ENCODE data around the gene KIF16B.
"Not testable (repeated sequence)": the region's sequence is repeated elsewhere in the genome, so short reads cannot be mapped to it uniquely, and the experiment has no call there.

The KIF16B gene, protein sequence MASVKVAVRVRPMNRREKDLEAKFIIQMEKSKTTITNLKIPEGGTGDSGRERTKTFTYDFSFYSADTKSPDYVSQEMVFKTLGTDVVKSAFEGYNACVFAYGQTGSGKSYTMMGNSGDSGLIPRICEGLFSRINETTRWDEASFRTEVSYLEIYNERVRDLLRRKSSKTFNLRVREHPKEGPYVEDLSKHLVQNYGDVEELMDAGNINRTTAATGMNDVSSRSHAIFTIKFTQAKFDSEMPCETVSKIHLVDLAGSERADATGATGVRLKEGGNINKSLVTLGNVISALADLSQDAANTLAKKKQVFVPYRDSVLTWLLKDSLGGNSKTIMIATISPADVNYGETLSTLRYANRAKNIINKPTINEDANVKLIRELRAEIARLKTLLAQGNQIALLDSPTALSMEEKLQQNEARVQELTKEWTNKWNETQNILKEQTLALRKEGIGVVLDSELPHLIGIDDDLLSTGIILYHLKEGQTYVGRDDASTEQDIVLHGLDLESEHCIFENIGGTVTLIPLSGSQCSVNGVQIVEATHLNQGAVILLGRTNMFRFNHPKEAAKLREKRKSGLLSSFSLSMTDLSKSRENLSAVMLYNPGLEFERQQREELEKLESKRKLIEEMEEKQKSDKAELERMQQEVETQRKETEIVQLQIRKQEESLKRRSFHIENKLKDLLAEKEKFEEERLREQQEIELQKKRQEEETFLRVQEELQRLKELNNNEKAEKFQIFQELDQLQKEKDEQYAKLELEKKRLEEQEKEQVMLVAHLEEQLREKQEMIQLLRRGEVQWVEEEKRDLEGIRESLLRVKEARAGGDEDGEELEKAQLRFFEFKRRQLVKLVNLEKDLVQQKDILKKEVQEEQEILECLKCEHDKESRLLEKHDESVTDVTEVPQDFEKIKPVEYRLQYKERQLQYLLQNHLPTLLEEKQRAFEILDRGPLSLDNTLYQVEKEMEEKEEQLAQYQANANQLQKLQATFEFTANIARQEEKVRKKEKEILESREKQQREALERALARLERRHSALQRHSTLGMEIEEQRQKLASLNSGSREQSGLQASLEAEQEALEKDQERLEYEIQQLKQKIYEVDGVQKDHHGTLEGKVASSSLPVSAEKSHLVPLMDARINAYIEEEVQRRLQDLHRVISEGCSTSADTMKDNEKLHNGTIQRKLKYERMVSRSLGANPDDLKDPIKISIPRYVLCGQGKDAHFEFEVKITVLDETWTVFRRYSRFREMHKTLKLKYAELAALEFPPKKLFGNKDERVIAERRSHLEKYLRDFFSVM (N-terminal part only)

DNA sequence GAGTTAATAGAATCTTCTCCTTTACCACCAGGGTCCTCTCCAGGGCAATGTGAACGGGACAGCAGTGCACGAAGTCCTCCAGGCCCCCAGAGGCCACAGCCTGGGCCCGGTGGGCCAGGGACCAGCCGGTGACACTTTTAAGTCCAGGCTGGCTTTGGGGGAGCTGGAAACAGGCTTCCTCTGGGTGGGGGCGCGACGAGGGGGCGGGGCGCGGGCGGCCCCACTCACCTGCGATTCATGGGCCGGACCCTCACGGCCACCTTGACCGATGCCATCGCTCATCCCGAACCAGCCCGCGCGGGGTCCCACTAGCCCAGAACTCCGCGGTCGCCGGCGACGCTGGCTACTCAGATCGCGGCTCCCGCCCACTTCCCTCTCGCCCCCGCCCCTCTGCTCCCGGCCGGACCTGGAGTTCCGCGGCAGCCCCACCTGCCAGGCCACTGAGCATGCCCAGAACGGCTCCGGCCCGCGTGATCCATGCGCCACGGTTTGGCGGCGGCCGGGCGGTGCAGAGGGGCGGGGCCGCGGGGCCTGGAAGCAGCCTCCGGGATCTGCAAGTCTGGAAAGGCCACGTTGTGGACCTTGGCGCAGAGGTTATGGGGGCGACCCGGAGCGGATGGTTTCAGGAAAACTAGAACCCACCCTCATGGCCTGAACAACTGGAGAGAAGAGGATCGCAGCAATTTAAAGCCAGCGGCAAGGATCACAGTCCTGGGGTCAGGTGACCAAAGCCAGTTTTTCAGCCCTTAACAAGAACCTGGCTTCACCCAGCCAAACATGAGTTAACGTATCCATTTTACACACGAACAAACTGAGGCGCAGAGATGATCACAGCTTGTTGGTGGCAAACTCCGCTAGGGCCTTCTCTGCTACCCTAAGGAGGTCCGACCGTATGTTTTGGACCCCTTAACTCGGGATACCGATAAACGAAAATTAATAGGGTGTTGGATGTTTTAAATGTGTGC is at the start of gene KIF16B:
KIF16B (minus strand) TSS at position 448 of the 965 bp plus-strand sequence; CDS start at position 275, 173 bp downstream.
- DNase-seq (ENCODE audit: low read depth), result peak; percentile 65

GRCh38 chr20:16622501-16622900 is 49.3 kb upstream of the KIF16B start:
- no peak for DNase-seq (ENCODE audit: low read depth)

GRCh38 chr20:16621435-16622141 is 48.3 kb upstream of the KIF16B start:
- no peak for DNase-seq (ENCODE audit: low read depth)

DNA sequence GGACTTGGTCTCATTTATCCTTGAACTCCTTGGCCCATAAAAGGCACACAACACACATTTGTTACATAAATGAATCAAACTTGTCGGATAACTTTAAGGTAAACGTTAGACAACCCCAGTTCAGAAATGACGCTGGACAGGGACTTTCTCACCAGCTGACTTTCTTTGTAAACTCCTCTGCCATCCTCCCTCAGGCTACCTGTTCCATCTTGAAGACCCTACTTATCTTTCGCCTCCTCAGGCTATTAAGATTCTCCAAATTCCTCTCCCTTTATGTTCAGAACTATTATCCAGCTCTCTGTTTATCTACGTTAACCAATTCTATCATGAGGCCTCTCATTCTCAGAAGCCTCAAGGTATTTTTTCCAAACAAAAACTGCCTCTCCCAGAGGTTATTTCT is 47.7 kb upstream of the KIF16B start:
- DNase-seq (ENCODE audit: low read depth), result no peak

- DNase-seq (ENCODE audit: low read depth), result no peak
Measured at GRCh38 chr20:16619953-16620352, 46.7 kb upstream of the KIF16B start.

- DNase-seq (ENCODE audit: low read depth), result no peak
Measured at GRCh38 chr20:16617056-16617455, 43.8 kb upstream of the KIF16B start.

- no peak for DNase-seq (ENCODE audit: low read depth)
Measured at GRCh38 chr20:16616317-16616716, 43.1 kb upstream of the KIF16B start.

GRCh38 chr20:16615199-16615598 is 42.0 kb upstream of the KIF16B start:
- peak; percentile 78 for DNase-seq (ENCODE audit: low read depth)

DNA sequence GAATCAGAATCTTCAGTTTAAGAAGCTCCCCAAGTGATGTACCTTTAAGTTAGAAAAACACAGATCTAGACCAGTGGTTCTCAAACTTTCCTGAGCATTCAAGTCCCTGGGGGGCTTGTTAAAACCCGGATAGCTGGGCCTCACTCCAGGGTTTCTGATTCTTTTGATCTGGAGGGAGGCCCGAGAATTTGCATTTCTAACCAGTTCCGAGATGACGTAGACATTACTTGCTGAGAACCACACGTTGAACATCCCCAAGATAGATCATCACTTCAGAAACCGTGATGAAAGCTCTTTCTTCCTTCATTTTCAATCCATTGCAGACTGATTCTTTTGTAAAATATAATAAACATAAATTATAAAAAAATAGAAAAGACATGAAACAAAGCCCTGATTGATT is 40.7 kb upstream of the KIF16B start:
- no peak for DNase-seq (ENCODE audit: low read depth)

GRCh38 chr20:16612706-16613105 is 39.5 kb upstream of the KIF16B start:
- no peak for DNase-seq (ENCODE audit: low read depth)

DNA sequence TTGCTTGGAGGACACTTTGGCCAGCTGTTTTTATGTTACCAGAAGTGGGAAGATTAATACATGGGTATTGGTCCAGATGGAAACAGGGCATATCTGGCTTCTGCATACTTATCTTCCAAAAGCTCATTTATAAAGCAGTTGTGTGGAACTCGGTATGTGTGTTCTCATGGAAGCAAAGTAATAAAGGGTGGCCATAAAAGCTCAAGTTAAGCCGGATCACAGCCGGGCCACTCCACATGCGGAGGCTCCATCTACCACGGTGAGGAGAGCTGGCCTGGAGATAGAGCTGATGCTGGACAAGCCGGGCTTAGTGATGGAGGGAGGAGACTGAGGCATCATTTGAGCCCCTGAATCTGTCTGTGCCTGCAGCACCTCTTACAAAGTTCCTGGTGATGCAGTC is 38.6 kb upstream of the KIF16B start:
- no peak for DNase-seq (ENCODE audit: low read depth)

- no peak for DNase-seq (ENCODE audit: low read depth)
Measured at GRCh38 chr20:16609066-16609465, 35.8 kb upstream of the KIF16B start.

GRCh38 chr20:16608277-16608650 is 35.0 kb upstream of the KIF16B start:
- DNase-seq (ENCODE audit: low read depth), result no peak

DNA sequence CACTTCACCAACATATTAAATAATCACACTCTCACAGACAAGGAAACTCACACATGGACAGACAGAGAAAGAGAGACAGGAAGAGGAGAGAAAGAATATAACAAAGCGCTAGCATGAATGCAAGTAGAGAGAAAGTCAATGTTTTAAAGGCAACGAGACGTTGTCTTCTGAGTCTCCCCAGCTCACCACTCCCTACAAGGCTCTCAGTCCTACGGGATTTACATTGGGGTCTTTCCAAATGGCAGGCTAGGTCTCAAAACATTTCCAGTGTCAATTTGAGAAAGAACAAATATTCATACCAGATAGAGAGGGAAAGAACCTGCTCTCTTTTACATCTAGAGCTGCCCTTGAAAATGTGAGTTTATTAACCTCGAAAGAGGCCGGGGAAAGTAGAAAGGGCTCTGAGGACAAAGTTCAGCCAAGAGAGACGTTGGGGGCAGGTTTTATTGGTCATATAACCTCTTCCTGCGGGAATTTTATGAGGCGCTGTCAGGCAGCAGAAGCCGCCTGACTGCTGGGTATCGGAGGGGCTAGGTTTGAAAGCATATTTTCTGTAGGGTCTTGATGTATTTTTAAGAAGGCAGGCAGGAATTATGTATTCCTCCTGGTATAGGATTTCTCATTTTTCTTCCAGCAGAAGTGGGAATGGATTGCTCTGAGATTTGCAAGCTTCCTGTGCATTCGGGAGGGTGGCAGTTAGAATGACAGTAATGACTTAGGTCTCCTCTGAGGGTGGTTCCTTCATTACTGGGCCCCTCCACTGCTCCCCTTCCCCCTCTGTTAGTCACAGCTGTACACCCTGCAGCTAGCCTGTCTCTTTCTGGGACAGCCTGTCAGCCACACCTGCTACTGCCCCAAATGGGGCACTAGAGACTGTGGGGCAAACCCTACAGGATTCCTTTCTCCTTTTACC is 34.4 kb upstream of the KIF16B start:
- DNase-seq (ENCODE audit: low read depth), result no peak

DNA sequence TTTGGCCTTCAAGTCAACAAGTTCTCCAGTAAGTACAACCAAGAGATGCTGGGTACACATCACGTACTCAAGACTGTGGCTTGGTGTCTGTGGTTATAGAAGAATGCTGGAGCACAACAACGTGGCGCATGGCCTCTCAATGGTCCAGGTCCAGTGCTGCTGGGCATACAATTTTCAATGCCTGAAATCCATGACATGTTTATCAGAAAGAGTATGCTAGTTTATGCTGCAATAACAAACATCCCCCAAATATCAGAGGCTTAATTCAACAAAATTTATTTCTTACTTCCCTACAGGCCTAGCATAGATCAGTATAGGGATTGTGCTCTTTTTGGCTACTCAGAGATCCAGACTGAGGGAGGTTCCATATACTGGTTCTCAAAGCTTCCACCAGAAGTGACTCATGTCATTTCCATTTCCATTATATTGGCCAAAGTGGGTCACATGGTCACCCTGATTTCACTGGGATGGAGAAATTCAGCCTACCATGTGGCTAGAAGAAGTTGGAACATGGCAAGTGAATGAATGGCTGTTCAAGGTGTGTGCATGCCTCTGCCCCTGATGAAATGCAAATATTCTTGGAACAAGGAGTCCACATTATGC is 33.3 kb upstream of the KIF16B start:
- no peak for DNase-seq (ENCODE audit: low read depth)

DNA sequence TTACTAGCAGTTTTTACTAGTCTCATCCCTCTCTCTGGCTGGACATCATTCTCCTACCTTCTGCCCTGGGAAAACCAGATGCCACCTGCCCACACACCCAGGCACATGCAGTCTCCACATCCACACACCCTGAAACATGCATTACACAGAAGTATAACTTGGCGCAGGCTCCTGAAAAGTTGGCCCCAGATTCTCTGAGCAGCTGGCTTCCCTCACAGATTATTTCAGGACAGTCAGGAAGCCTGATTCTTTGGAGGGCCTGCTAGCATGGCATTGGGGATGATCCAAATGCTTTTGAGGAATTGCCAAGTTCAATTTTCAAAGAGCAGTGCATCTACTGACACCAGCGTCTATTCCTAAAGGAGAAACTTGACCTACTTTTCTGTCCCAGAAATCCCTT is 27.8 kb upstream of the KIF16B start:
- DNase-seq (ENCODE audit: low read depth), result no peak

- DNase-seq (ENCODE audit: low read depth), result no peak
Measured at GRCh38 chr20:16599257-16599656, 26.0 kb upstream of the KIF16B start.

DNA sequence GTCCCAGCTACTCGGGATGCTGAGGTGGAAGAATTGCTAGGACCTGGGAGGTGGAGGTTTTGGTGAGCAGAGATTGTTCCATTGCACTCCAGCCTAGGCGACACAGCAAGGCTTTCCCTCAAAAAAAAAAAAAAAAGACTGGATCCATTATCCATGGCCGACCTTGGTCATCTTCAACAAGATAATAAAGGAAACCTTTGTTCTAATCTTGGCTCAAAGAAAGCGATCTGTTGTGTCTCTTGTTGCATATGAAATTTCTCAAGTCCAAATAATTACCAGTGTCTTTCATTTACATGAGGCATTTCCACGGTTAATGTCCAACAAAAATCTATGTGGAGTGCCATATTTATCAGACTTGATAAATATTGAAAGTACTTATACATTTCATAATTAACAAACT is 23.7 kb upstream of the KIF16B start:
- DNase-seq (ENCODE audit: low read depth), result no peak

DNA sequence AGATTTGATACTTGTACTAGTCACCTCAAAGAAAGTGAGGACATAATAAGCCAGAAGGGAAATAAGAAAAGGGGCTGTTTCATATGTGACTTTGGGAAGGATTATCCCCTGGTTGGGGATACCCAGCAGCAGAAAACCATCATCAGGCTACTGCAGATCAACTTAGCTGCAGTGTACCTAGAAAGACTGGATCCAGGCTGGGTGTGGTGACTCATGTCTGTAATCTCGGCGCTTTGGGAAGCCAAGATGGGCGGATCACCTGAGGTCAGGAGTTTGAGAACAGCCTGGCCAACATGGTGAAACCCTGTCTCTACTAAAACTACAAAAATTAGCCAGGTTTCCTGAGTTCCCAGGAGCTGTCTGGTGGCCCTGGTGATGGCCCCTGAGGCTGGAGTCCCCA is 23.2 kb upstream of the KIF16B start:
- not testable (repeated sequence) for DNase-seq (ENCODE audit: low read depth)

All from fibroblast of the conjunctiva (primary cell).